ENCODE data around the gene CEP112. TPM values are rescaled to one million over a fixed set of nuclear protein-coding genes. Genes with fewer than 3 reads are reported as not detected.

CEP112 gene
- 3.1 and 4.2 TPM in 2 replicates for total RNA-seq (2021; fragmentation: NEBNext Ultra II Directional; extraction: Animal tissue kit (Norgen Biotek cat#: 25700))
- 0.33 and 0.62 TPM in 2 replicates for polyA plus RNA-seq (2011; rRNA removed)
- 1.8 TPM for polyA plus RNA-seq (2011; cell fraction: cytosol; rRNA removed)
- 1.2 TPM for polyA plus RNA-seq (2011; cell fraction: nucleus; rRNA removed)
- polyA plus RNA-seq (2012, experiment 1 of 2), result 1.9 to 4.3 TPM (median 2.5 TPM) in 4 replicates
- not detected for polyA plus RNA-seq (2012, experiment 2 of 2)
- 2.3 TPM for polyA plus RNA-seq (2013, experiment 1 of 2)
- 2.0 TPM for polyA plus RNA-seq (2013, experiment 2 of 2)
- polyA minus RNA-seq (2011; rRNA and poly(A)+ RNA removed), result 1.6 TPM in 2 replicates
- polyA minus RNA-seq (2011; cell fraction: cytosol; rRNA and poly(A)+ RNA removed), result 1.7 TPM
- polyA minus RNA-seq (2011; cell fraction: nucleus; rRNA and poly(A)+ RNA removed), result 6.0 TPM
- long read RNA-seq, experiment 1, partial matches to known transcripts, result 1 of 2 reads
- long read RNA-seq, experiment 1, other reads (novel, unspliced or antisense), result 1 of 2 reads
- long read RNA-seq, experiment 2, partial matches to known transcripts, result 4 of 4 reads
- long read RNA-seq, experiment 2, other reads (novel, unspliced or antisense), result 0 of 4 reads

- H4K8ac ChIP-seq (ENCODE audit: extremely low read depth, insufficient read depth, low read length), result peak within 1 kb of the TSS; percentile 64; the same call in 1 of the 2 replicates
- H2BK15ac ChIP-seq (ENCODE audit: low read length), result no peak within 1 kb of the TSS
- peak within 1 kb of the TSS; percentile 60 to 82 (median 76) for H3K4me3 ChIP-seq (ENCODE audit: extremely low read depth in 1 of 4, insufficient read depth in 2 of 4, low read depth in 3 of 4, low read length in 4 of 4)
- no peak within 1 kb of the TSS for H2BK120ac ChIP-seq (replicated peaks; ENCODE audit: low read depth, low read length)
- H3K4me1 ChIP-seq (replicated peaks in 1 of 4; ENCODE audit: control insufficient read depth in 3 of 4, insufficient read depth in 4 of 4, low read length in 3 of 4), result peaks cover 0 to 4% (median 0%) of the 10 kb centered on the region in 4 experiments; a peak in 1 of 7 replicates
- H3K27ac ChIP-seq (ENCODE audit: low read depth, low read length), result no peak within 1 kb of the TSS
- H3K27me3 ChIP-seq (replicated peaks in 1 of 4; ENCODE audit: control insufficient read depth in 3 of 4, extremely low read depth in 1 of 4, insufficient read depth in 3 of 4, low read length in 3 of 4), result no peaks in the 10 kb centered on the region
- no peak within 1 kb of the TSS for H2AK5ac ChIP-seq (ENCODE audit: low read depth, low read length)
- H3K9me3 ChIP-seq (ENCODE audit: insufficient read depth in 2 of 2, low read depth in 1 of 2, low read length in 1 of 2), result no peaks in the 10 kb centered on the region
- peaks cover 4% of the 10 kb centered on the region; the same call in 1 of the 2 replicates for H3K23me2 ChIP-seq (ENCODE audit: low read depth, low read length)
- ChIA-PET POLR2A (ENCODE audit: partially characterized antibody) (no interaction called here), CTCF (ENCODE audit: partially characterized antibody) (interaction anchor here (0.9 to 3.5 kb wide), 2 partner anchors 10 to 20 kb away, joined by 3 to 15 read pairs; no protein-coding TSS in a partner anchor)
- no peak within 1 kb of the TSS for H3K56ac ChIP-seq (replicated peaks; ENCODE audit: insufficient read length, low read depth, low read length)
- FAIRE-seq (no peak), DNase-seq (ENCODE audit: low read depth in 1 of 2, low spot score in 2 of 2) (peak; percentile 84 to 97)
- 2% methylated on average over 79 of the region's 83 CpGs; no CpG with 5 or more reads in 1 of the 2 experiments for WGBS, 2 experiments (ENCODE audit: extremely low coverage in 1 of 2, insufficient coverage in 1 of 2, insufficient read length in 1 of 2, insufficient replicate concordance in 2 of 2, low coverage in 1 of 2, low lambda C conversion rate in 2 of 2, missing lambda C conversion rate in 1 of 2)
- H2BK20ac ChIP-seq (ENCODE audit: low read length), result no peak within 1 kb of the TSS
- H3K23ac ChIP-seq (ENCODE audit: insufficient read length), result no peak within 1 kb of the TSS
- H3K36me3 ChIP-seq (ENCODE audit: control insufficient read depth in 2 of 4, insufficient read depth in 4 of 4, low read length in 3 of 4), result no peaks in the 10 kb centered on the region
- H3K9ac ChIP-seq (replicated peaks in 1 of 4; ENCODE audit: extremely low read depth in 1 of 4, low read depth in 3 of 4, low read length in 3 of 4), result peak within 1 kb of the TSS; percentile 0 to 34 (median 21); a peak in 5 of 7 replicates
- H2BK5ac ChIP-seq (ENCODE audit: low read depth, low read length), result no peak within 1 kb of the TSS
- H2AFZ ChIP-seq (ENCODE audit: low read length), result peak within 1 kb of the TSS; percentile 4; the same call in 1 of the 2 replicates
- H3K14ac ChIP-seq (ENCODE audit: insufficient read length), result no peak within 1 kb of the TSS
- no peaks in the 10 kb centered on the region for H3K79me1 ChIP-seq (ENCODE audit: low read depth, low read length)
- no peak within 1 kb of the TSS for H3K4ac ChIP-seq (replicated peaks; ENCODE audit: insufficient read length, low read depth, low read length)
- H4K5ac ChIP-seq (ENCODE audit: insufficient read length, low read depth, low read length), result no peak within 1 kb of the TSS
- H3K4me2 ChIP-seq (ENCODE audit: insufficient read depth in 1 of 2, low read depth in 2 of 2, low read length in 2 of 2), result peak within 1 kb of the TSS; percentile 77 to 82
- H4K91ac ChIP-seq (replicated peaks; ENCODE audit: insufficient read length, low read length), result no peak within 1 kb of the TSS
- H2BK12ac ChIP-seq (ENCODE audit: low read depth, low read length), result no peak within 1 kb of the TSS
- H3K18ac ChIP-seq (ENCODE audit: extremely low read depth, low read length), result peak within 1 kb of the TSS; percentile 32; the same call in 1 of the 2 replicates
- H4K20me1 ChIP-seq (replicated peaks in 1 of 2; ENCODE audit: control insufficient read depth in 1 of 2, insufficient read depth in 2 of 2, low read length in 2 of 2), result no peaks in the 10 kb centered on the region
- no peaks in the 10 kb centered on the region for H3K79me2 ChIP-seq (ENCODE audit: control insufficient read depth in 1 of 2, insufficient read depth in 2 of 2, low read length in 2 of 2)
- no peak for TF ChIP-seq HDAC6 (IDR thresholded peaks at IDR 0.05; ENCODE audit: low read depth, low read length)
- no peak for TF ChIP-seq POLR2AphosphoS5 (IDR thresholded peaks at IDR 0.05; ENCODE audit: low read depth, low read length)
- peak; percentile 28 for TF ChIP-seq TAF7 (optimal IDR thresholded peaks at IDR 0.05; ENCODE audit: borderline replicate concordance, low read depth, low read length)
- no peak for TF ChIP-seq KDM5A (IDR thresholded peaks at IDR 0.05; ENCODE audit: low read length)
- 0 out of 2 replicates have a peak, but pooled peaks have one; percentile 2 for TF ChIP-seq BACH1 (IDR thresholded peaks at IDR 0.05; ENCODE audit: low read length)
- TF ChIP-seq JUND (IDR thresholded peaks at IDR 0.05; ENCODE audit: low read length), result no peak
- no peak for TF ChIP-seq CTBP2 (IDR thresholded peaks at IDR 0.05; ENCODE audit: borderline replicate concordance, insufficient read depth, insufficient read length, low read length)
- no peak for TF ChIP-seq CHD1 (IDR thresholded peaks at IDR 0.05; ENCODE audit: low read depth, low read length)
- no peak for TF ChIP-seq KDM1A (IDR thresholded peaks at IDR 0.05; ENCODE audit: borderline replicate concordance, low read length)
- no peak for TF ChIP-seq SIX5 (IDR thresholded peaks at IDR 0.05; ENCODE audit: low read depth, low read length)
Observed at GRCh38 chr17:66191593-66192377, at the start of gene CEP112. Gene CEP112, minus strand, starts transcription at chr17:66192133.

Data from H1 (cell line).